Neuron (in vitro differentiated cells): Measurements from ENCODE around the gene RNASE4.

Experiments
- H2AFZ ChIP-seq: one replicate; pipeline ENCODE4 v1.6.1; 2013; ENCODE audit warnings: low read depth, mild to moderate bottlenecking, inconsistent platforms, low read length, moderate library complexity
- H3K27me3 ChIP-seq: one replicate; pipeline ENCODE4 v1.6.1; 2013; ENCODE audit warnings: low read length; ENCODE audit not compliant: insufficient read depth
- H3K36me3 ChIP-seq: one replicate; pipeline ENCODE4 v1.6.1; 2013; ENCODE audit warnings: low read length; ENCODE audit not compliant: insufficient read depth
- H3K4me1 ChIP-seq: one replicate; pipeline ENCODE4 v1.6.1; 2013; ENCODE audit warnings: low read length; ENCODE audit not compliant: insufficient read depth
- H3K4me3 ChIP-seq: 2 replicates; pipeline ENCODE4 v1.5.1; 2013; ENCODE audit warnings: mild to moderate bottlenecking, low read length, moderate library complexity
- H3K9me3 ChIP-seq: one replicate; pipeline ENCODE4 v1.6.1; 2013; ENCODE audit warnings: low read length

RNASE4 gene

DNA sequence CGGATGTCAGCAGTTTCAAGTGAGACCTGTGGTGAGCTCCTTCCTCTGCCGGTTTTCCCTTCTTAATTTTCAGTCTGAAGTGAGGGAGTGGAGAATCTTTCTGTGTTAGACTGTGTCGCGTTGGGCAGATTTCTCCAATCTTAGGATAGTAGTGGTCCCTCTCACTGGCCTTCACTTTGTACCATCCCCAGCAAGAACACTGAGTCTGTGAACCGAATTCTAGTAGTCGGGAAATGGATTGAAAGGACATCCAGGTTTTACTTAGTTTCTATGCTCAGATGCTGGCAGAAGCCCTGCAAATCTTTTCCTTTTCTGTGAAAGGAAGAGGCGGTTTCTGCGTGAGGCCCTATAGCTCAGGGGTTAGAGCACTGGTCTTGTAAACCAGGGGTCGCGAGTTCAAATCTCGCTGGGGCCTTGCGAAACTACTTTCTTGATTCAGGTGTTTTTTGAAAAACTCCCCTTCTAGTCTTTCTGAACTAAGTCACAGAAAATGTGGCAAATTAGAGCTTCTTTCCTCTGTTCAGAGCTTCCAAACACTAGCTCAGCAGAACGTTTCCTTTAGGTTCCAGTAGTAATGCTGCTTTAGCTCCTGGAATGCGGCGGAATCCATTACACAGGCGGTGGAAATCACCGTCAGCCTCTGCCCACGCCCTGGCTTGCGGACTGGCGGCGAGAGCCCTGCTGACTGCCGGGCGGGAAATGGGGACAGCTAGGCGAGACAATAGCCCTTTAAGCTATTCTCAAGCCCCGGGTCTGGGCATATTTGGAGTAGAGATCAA, 2.8 kb upstream of the RNASE4 start:
- peak overlapping the region; percentile 80 for H2AFZ ChIP-seq
- H3K36me3 ChIP-seq: no peaks in the 10 kb centered on the region
- peak overlapping the region; percentile 76 for H3K4me3 ChIP-seq
- H3K27me3 ChIP-seq: no peaks in the 10 kb centered on the region
- H3K9me3 ChIP-seq: no peaks in the 10 kb centered on the region
- peaks cover 19% of the 10 kb centered on the region for H3K4me1 ChIP-seq

DNA sequence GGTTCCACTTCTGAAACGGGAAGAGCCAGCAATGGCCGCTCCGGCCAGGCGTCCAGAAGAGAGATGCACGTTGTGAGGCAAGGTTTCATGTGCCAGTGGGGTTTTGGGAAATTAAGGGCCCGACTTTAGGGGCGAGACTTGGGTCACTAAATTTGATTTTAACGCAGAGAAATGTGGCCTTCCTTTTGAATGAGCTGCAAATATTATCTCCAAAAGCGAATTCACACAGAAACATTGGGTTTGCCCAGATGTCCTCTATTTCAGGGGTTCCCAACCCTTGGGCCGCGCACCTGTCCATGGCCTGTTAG, 2.3 kb upstream of the RNASE4 start:
- no peaks in the 10 kb centered on the region for H3K27me3 ChIP-seq
- peaks cover 19% of the 10 kb centered on the region for H3K4me1 ChIP-seq
- H3K4me3 ChIP-seq: peak overlapping the region; percentile 76
- no peaks in the 10 kb centered on the region for H3K9me3 ChIP-seq
- no peaks in the 10 kb centered on the region for H3K36me3 ChIP-seq
- peak overlapping the region; percentile 80 for H2AFZ ChIP-seq

DNA sequence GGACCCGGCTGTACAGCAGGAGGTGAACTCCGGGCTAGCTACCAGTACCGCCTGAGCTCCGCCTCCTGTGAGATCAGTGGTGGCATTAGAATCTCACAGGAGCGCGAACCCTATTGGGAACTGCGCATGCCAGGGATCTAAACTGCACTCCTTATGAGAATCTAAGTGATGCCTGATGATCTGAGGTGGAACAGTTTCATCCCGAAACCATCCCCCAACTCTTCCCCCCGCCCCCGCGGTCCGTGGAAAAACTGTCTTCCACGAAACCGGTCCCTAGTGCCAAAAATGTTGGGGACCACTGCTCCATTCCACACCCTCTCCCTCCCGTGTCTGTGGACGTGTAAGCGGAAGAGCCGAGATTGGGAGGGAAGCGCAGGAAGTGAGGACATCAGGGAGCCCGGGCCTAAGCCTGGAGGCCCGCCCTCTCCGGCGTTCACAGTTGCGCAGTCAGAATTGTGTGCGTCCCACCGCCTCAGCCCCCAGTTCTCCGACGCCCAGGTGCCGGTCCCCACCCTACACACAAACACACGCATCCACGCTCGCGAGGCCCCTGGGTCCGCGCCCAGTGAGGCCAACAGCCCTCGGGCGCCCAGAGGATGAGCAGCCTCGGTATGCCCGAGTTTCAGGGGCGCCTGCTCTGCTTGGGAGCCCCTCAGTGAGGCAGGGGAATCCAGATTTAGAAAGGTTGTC, 1.8 kb upstream of the RNASE4 start:
- Histone ChIP-seq H2AFZ (peak overlapping the region; percentile 80), H3K36me3 (no peaks in the 10 kb centered on the region), H3K27me3 (no peaks in the 10 kb centered on the region), H3K4me1 (peaks cover 19% of the 10 kb centered on the region), H3K9me3 (no peaks in the 10 kb centered on the region), H3K4me3 (peak overlapping the region; percentile 76)

DNA sequence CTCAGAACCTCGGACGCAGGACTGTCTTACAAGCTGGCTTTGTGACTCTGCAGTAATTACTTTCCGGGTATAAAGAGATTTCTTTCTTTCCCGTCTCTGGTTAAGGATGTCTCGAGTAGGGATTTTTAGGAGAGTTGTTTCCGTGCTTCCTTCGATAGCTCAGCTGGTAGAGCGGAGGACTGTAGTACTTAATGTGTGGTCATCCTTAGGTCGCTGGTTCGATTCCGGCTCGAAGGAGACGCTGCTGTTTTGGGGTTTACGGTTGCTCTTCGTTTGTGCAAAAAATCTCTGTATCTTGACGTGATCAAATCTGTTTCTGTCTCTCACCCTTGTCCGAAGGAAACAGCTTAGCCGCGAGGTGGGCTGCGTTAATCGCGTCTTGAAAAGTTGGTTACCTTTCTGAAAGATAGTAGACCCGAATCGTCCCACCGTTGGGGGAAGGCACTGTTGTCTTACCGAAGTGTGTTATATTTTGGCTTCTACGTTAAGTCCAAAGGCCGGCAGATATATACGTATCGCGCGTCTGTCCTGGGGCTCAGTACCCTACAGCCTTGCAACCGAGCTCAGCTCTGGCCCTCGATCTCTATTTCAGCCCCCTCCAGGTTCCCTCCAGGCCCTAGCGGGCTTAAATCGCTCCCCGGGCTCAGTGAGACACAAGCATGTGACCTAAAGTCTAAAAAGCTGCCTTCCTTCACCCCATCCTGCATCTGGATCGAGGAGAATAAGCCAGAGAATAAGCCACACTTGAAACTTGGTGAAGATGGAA, 1.1 kb upstream of the RNASE4 start:
- Histone ChIP-seq H3K27me3 (no peaks in the 10 kb centered on the region), H3K4me1 (peaks cover 19% of the 10 kb centered on the region), H3K36me3 (no peaks in the 10 kb centered on the region), H3K9me3 (no peaks in the 10 kb centered on the region), H2AFZ (peak overlapping the region; percentile 86), H3K4me3 (peak overlapping the region; percentile 76)

DNA sequence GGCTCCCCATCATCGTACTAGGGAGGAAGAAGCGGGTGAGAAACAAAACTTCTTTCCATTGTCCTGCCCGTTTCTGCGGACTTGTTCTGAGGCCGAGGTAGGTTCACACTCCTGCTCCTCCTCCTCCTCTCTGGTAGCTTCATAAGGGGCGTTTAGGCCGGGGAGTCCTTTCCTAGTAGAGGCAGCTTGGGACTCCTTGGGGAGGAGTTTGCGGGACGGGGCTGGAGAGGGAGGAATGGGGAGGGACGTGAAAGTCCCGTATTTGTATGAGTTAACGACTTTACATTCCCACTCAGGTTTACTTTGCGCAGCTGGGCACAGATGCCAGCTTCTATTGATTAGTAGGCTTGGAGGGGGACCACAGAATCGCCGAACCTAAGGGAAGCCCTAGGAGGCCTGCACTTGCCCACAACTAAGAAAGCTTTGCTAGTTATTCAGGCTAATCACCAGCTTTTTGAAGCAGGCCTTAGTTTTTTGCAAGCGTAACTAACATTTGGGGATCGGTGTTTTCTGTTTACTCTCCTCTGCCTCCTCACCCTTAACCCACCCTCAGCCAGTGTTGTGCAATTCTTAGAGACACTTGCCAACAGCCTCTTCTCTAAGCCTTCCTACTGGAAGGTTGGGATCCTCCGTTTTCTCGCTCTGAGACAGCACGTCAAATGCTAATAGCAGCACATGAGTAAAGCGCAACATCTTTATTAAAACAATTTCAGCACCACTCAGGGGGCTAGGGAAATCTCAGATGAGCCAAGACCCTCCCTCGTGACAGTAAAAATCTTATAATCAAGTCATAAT, 499 bp downstream of the RNASE4 start:
- peaks cover 19% of the 10 kb centered on the region for H3K4me1 ChIP-seq
- H2AFZ ChIP-seq: peak overlapping the region; percentile 86
- no peaks in the 10 kb centered on the region for H3K36me3 ChIP-seq
- H3K4me3 ChIP-seq: peak overlapping the region; percentile 76
- H3K27me3 ChIP-seq: no peaks in the 10 kb centered on the region
- H3K9me3 ChIP-seq: no peaks in the 10 kb centered on the region

DNA sequence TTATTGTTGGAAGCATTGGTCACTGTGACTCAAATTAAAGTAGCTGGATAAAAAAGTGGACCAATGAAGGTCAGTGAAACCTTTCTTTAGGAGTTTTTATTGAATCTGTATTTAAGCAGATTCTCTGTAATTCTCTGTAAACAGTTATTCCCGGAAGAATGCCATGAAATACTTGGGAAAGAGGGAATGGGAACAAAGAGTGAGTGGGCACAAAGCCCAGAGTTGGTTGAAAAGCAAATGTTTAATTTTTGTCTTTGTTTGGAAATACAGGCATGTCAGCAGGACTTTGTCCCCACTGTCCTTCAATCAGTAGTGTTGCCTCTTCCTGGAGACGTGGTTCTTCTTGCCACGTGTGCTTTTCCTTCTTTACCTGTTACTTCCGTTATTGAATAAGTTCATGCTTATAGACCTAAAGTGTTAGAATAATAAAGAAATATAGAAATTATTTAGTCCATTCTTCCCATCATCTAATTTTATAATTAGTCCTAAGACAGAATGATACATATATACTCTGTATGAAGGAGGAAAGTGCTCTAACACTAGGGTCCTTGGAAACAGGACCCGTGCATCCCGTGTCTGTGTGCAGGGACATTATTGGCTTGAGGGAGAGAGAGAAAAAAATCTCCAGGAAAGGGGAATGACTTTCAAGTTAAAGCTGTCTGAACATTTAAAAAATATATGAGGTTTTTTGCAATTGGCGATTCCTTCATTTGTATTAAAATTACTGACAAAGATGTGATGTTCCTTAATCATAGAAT, 2.2 kb downstream of the RNASE4 start:
- Histone ChIP-seq H3K9me3 (no peaks in the 10 kb centered on the region), H3K36me3 (no peaks in the 10 kb centered on the region), H3K4me1 (peaks cover 8% of the 10 kb centered on the region), H3K4me3 (no peak overlapping the region), H2AFZ (no peak overlapping the region), H3K27me3 (no peaks in the 10 kb centered on the region)

DNA sequence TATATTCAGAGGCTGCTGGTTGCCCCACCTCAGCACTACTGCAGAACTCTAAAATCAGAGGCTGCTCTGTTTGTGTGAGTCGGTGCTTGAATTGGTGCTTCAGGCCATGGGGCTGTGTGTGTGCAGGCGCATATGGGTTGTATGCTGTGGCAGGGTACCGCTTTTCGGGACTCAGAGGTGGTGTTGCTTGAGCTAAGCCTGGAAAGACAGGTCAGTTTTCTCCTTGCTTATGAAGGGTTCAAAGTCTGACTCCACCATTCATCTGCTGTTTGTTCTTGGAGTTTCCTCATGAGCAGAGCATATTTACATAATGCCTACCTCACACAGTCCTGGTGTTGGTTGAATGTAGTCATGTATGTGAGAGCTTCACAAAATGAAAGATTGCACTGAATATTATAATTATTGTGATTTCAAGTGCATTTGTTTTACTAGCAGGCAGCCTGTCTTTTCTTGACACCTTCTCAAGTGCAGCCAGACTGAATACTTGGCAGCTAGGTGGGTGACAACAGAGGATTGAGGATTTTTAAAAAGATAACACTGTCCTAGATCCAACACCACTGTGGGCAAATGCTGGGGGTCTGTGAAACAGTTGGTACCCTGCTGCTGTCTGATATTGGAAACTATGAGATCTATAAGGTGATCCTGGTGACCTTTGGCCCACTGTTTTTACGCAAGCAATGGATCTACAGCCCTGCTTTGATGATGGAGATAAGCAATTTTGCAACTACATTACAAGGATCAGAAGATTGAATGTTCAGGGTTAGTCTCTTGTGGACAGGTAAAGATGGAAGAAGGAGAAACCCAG, 3.2 kb downstream of the RNASE4 start:
- Histone ChIP-seq H3K27me3 (no peaks in the 10 kb centered on the region), H3K4me1 (peaks cover 6% of the 10 kb centered on the region), H2AFZ (no peak overlapping the region), H3K9me3 (no peaks in the 10 kb centered on the region), H3K4me3 (no peak overlapping the region), H3K36me3 (no peaks in the 10 kb centered on the region)

DNA sequence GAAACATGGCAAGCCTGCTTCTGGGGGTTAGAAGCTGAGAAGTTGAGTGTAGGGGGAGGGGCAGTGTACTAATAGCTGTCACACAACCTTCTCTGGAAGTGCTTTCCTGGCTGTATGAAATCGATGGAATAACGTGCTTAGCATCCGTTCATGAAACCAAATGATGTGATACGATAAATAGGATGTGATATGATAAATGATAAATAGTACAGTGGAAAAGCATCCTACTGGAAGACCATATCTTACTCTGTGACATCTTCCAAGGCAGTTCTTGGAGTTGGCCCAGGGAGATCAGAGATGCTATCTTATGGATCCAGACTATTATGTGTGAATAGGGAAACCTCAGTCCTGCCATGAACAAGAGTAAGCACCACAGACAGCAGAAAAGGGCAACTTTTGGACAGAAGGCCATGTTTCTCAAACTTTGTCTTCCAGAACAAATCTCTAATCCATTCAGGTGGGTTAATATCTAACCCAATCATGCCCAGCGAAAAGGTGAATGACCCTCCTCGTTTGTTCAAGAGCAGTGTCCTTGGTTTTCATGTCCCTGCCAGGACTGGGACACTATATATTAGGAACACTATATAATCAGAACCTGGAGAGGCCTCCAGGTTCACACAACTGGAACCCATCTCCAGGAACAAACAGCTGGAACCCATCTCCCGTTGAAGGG, 3.9 kb downstream of the RNASE4 start, which contains the start of gene ANG:
Gene ANG, plus strand, starts transcription at position 598 of the 673 bp plus-strand sequence. CDS start 4,801 bp downstream, outside the sequence.
- H3K36me3 ChIP-seq: no peaks in the 10 kb centered on the region
- peaks cover 6% of the 10 kb centered on the region for H3K4me1 ChIP-seq
- no peaks in the 10 kb centered on the region for H3K27me3 ChIP-seq
- H2AFZ ChIP-seq: no peak within 1 kb of the TSS
- H3K9me3 ChIP-seq: no peaks in the 10 kb centered on the region
- H3K4me3 ChIP-seq: no peak within 1 kb of the TSS

DNA sequence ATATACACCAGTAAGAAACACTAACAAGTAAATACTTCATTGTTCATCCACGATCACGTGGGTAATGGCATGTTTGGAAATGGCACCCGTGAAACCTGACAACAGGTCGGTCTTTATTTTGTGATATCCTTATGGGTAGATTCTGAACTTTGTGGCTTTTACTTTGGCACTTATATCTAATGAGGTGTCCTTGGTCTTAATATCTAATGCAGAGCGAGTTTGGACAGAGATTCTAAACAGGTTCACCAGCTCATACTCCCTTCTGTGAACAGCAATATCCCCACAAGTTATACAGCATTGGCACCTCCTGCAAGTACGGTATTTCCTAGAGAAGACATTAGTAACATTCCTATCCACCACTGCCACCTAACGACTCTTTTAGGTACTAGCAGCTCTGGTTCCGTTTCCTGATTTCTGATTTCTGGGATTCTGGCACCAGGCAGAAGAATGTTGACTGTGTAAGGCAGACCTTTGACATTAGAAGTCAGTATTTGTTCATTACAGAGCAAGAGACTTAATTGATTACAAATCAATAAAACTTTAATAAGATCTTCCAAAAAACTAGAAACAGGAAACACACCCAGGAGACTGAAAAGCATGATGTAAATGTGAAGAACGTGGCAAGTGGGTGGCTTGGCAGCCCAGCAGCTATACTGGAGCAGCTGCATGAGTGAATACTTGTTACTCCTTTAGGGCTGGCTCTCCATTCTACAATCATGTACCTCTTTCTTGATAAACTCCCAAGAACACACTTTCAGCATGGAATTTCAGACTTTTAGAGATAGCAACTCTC, 6.7 kb downstream of the RNASE4 start:
- H3K4me3 ChIP-seq: no peak overlapping the region
- H2AFZ ChIP-seq: no peak overlapping the region
- no peaks in the 10 kb centered on the region for H3K36me3 ChIP-seq
- H3K4me1 ChIP-seq: no peaks in the 10 kb centered on the region
- H3K9me3 ChIP-seq: no peaks in the 10 kb centered on the region
- no peaks in the 10 kb centered on the region for H3K27me3 ChIP-seq

DNA sequence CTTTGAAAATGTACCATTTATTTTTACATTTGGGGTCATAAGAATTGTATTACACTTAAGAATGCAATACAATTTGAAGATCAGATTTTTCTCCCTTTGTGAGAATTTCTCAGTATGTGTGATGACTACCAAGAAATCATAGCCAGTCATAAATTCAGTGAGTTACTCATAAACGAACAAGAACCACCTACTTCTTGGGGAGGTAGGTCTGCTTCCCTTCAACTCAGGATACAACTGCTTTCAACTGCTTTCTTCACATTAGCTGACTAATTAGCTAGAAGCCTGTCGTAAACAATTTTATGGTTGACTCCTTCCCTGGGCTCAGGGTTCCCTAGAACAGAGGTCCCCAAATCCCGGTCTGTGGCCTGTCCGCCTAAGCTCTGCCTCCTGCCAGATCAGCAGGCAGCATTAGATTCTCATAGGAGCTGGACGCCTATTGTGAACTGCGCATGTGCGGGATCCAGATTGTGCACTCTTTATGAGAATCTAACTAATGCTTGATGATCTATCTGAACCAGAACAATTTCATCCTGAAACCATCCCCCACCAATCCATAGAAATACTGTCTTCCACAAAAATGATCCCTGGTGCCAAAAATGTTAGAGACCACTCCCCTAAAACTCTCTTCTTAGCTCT, 7.9 kb downstream of the RNASE4 start:
- H2AFZ ChIP-seq: no peak overlapping the region

More for the DNA sequence above, 7.9 kb downstream of the RNASE4 start:
- no peak overlapping the region for H3K4me3 ChIP-seq
- H3K9me3 ChIP-seq: no peaks in the 10 kb centered on the region
- H3K27me3 ChIP-seq: no peaks in the 10 kb centered on the region
- no peaks in the 10 kb centered on the region for H3K36me3 ChIP-seq
- no peaks in the 10 kb centered on the region for H3K4me1 ChIP-seq
